ENCODE data around the gene MMP24. TPM values are rescaled to one million over a fixed set of nuclear protein-coding genes. Genes with fewer than 3 reads are reported as not detected.

The MMP24 gene
- total and polyA plus RNA-seq, 10 donors, result 0.10 to 0.32 (median 0.18) TPM

GRCh38 chr20:35307666-35308653 lies 81.5 kb downstream of the MMP24 start:
- Histone ChIP-seq H3K4me3 (no peak overlapping the region), H3K27me3 (replicated peaks in 1 of 7) (no peaks in the 10 kb centered on the region), H3K36me3 (peaks cover 0 to 67% (median 9%) of the 10 kb centered on the region in 6 donors), H3K4me1 (peaks cover 0 to 13% (median 7%) of the 10 kb centered on the region in 6 donors), H3K27ac (no peak overlapping the region), H3K9me3 (no peaks in the 10 kb centered on the region)
- 86 to 91% (median 89%) methylated on average over 12 to 13 of the region's 13 CpGs for WGBS, 5 donors
- no peak for TF ChIP-seq POLR2AphosphoS5 (IDR thresholded peaks at IDR 0.05)
- TF ChIP-seq POLR2A (IDR thresholded peaks at IDR 0.05), result no peak
- TF ChIP-seq CTCF (IDR thresholded peaks at IDR 0.05 in 8 of 11, conservative IDR thresholded peaks at IDR 0.05 in 3 of 11), result no peak
- DNase-seq, result no peak
- intact Hi-C loops (cut with DNase I; ENCODE audit: low total_unique reads), result no loop called here

DNA sequence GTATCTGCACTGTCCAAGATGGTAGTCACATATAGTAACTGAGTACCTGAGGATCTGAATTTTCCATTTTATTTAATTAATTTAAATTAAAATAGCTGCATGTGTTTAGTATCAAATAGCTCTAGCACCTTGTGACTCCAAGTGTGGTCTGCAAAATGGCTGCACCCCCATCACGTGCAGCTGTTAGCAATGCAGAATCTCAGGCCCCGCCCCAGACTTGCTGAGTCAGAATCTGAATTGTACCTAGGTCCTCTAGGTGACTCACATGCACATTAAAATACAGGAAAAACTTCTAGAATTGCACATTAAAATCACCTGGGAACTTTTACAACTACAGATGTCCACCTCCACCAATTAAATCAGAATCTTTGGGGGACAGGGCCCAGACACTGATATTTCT lies 84.9 kb downstream of the MMP24 start:
- WGBS, 5 donors, result 79 to 84% (median 80%) methylated on average over 2 of the region's 2 CpGs
- H3K4me3 ChIP-seq, result no peak overlapping the region
- no peaks in the 10 kb centered on the region for H3K27me3 ChIP-seq (replicated peaks in 1 of 7)
- H3K9me3 ChIP-seq, result no peaks in the 10 kb centered on the region
- no peak overlapping the region for H3K27ac ChIP-seq
- H3K36me3 ChIP-seq, result peaks cover 0 to 73% (median 6%) of the 10 kb centered on the region in 6 donors
- DNase-seq, result no peak
- intact Hi-C loops (cut with DNase I; ENCODE audit: low total_unique reads), result no loop called here
- TF ChIP-seq POLR2A (IDR thresholded peaks at IDR 0.05) (no peak), POLR2AphosphoS5 (IDR thresholded peaks at IDR 0.05) (no peak), CTCF (IDR thresholded peaks at IDR 0.05 in 8 of 11, conservative IDR thresholded peaks at IDR 0.05 in 3 of 11) (no peak)
- peaks cover 0 to 6% (median 0%) of the 10 kb centered on the region in 6 donors for H3K4me1 ChIP-seq

- WGBS, 5 donors, result 90 to 95% (median 93%) methylated on average over 5 of the region's 5 CpGs
- no peak overlapping the region for H3K4me3 ChIP-seq
- TF ChIP-seq POLR2A (IDR thresholded peaks at IDR 0.05), result no peak
- peaks cover 0 to 5% (median 0%) of the 10 kb centered on the region in 6 donors for H3K4me1 ChIP-seq
- no peaks in the 10 kb centered on the region for H3K9me3 ChIP-seq
- no peaks in the 10 kb centered on the region for H3K27me3 ChIP-seq (replicated peaks in 1 of 7)
- H3K27ac ChIP-seq, result no peak overlapping the region
- H3K36me3 ChIP-seq, result peaks cover 0 to 69% (median 6%) of the 10 kb centered on the region in 6 donors
- intact Hi-C loops (cut with DNase I; ENCODE audit: low total_unique reads), result no loop called here
- no peak for DNase-seq
These were observed 85.3 kb downstream of the MMP24 start for GRCh38 chr20:35311822-35312221.

- intact Hi-C loops (cut with DNase I; ENCODE audit: low total_unique reads), result no loop called here
- no peak for DNase-seq
- H3K4me3 ChIP-seq, result no peak overlapping the region
- TF ChIP-seq CTCF (IDR thresholded peaks at IDR 0.05 in 8 of 11, conservative IDR thresholded peaks at IDR 0.05 in 3 of 11) (no peak), POLR2AphosphoS5 (IDR thresholded peaks at IDR 0.05) (no peak), POLR2A (IDR thresholded peaks at IDR 0.05) (no peak)
- no peaks in the 10 kb centered on the region for H3K9me3 ChIP-seq
- H3K36me3 ChIP-seq, result peaks cover 0 to 69% (median 6%) of the 10 kb centered on the region in 6 donors
- no peaks in the 10 kb centered on the region for H3K27me3 ChIP-seq (replicated peaks in 1 of 7)
- no peak overlapping the region for H3K27ac ChIP-seq
- 32 to 86% (median 51%) methylated on average over 1 of the region's 1 CpG for WGBS, 5 donors
- peaks cover 0 to under 1% (median 0%) of the 10 kb centered on the region in 6 donors for H3K4me1 ChIP-seq
These were observed 85.8 kb downstream of the MMP24 start for GRCh38 chr20:35312318-35312717.

Measured in spleen (tissue), 11 donors.